ENCODE measurements around the gene GSX1. TPM values are rescaled to one million over a fixed set of nuclear protein-coding genes. Genes with fewer than 3 reads are reported as not detected.

Gene GSX1
- total RNA-seq, 1 donor from 2014 or later: not detected

DNA sequence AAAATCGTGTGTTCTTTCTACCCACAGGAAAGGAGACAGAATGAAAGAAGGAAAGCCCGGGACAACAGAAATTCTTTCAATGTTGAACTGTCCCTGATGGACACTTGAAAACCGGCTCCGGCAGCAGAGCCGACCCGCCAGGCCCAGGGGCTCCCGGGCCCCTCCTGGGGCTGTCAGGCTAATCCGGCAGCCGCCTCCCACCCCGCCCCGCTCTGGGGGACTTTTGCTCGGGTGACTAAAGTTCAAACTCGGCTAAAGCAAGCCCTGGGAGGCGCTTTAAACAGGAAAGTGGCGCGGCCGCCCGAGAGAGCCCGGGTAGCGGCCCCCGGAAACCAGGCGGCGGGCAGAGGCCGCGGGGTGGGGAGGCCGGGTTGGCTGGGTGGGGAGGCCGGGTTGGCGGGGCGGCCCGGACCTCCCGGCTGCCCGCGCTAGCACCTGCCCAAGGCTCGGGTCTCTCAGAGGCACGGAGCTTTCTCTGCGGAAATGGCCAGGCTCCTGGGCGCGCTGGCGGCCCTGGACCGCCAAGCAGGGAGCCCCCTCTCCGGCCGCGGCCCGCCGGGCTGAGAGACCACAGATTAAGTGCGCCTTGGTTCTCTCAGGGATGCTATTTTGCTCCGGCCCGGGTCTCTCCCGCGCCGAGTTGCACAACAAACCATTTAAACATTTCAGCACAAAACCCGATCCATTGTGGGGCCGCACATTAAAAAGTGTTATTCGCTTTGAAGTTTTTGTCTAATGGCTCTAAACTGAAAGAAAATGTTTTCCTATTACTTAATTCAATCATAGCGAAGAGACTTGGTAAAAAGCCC, 2.6 kb upstream of the GSX1 start:
- Histone ChIP-seq H3K9me3 (ENCODE audit: insufficient read depth, low read depth, low read length) (no peaks in the 10 kb centered on the region), H3K27me3 (ENCODE audit: insufficient read depth, low read length) (peaks cover 50% of the 10 kb centered on the region), H3K36me3 (ENCODE audit: insufficient read depth, low read length) (no peaks in the 10 kb centered on the region), H3K79me2 (ENCODE audit: insufficient read depth, low read length) (no peaks in the 10 kb centered on the region), H3K27ac (ENCODE audit: low read depth, low read length) (no peak overlapping the region), H3K4me1 (ENCODE audit: insufficient read depth, low read length) (no peaks in the 10 kb centered on the region), H3K4me2 (ENCODE audit: low read length) (no peak overlapping the region), H3K9ac (ENCODE audit: low read length) (no peak overlapping the region), H3K4me3 (ENCODE audit: insufficient read depth, low read depth, low read length) (no peak overlapping the region), H4K20me1 (ENCODE audit: insufficient read depth, low read length) (no peaks in the 10 kb centered on the region), H2AFZ (ENCODE audit: low read depth, low read length) (no peak overlapping the region)
- H3K9me3 Mint-ChIP-seq (ENCODE audit: unreplicated experiment): peaks cover 24% of the 10 kb centered on the region
- peaks cover 2% of the 10 kb centered on the region for H3K36me3 Mint-ChIP-seq (ENCODE audit: low read depth, unreplicated experiment)
- H3K27me3 Mint-ChIP-seq (ENCODE audit: low read depth, unreplicated experiment): peaks cover 80% of the 10 kb centered on the region
- DNase-seq (ENCODE audit: low read depth) (no peak), FAIRE-seq (no peak)
- H3K4me1 Mint-ChIP-seq (ENCODE audit: low read depth, unreplicated experiment): no peaks in the 10 kb centered on the region
- H3K27ac Mint-ChIP-seq (ENCODE audit: unreplicated experiment): no peak overlapping the region
- H3K4me3 Mint-ChIP-seq (ENCODE audit: unreplicated experiment): no peak overlapping the region
- TF ChIP-seq EZH2 (IDR thresholded peaks at IDR 0.05; ENCODE audit: insufficient read depth, low read length) (peak; percentile 91), CTCF (IDR thresholded peaks at IDR 0.05; ENCODE audit: insufficient read depth, low read depth, low read length) (no peak)

DNA sequence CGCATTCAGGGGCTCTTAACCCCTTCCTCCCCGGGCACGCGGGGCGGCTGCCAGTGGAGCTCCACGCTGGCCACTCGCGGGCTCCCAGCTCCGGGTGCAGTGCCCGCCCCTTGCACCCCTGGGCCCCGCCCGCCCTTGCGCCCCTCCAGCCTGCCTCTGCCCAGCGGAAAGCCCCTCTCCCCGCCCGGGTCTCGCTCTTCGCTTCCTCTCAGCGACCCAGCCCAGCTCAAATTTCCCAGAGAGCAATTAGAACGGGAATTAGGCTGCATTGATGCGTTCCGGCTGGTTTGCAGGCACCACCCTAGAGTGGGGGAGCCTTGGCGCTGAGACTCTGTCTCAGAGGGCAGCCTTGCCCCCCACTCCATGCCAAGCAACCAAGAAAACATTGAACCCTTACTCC, 1.8 kb upstream of the GSX1 start:
- Histone ChIP-seq H3K27me3 (ENCODE audit: insufficient read depth, low read length) (peaks cover 58% of the 10 kb centered on the region), H2AFZ (ENCODE audit: low read depth, low read length) (no peak overlapping the region), H3K4me2 (ENCODE audit: low read length) (peak overlapping the region; percentile 37), H3K36me3 (ENCODE audit: insufficient read depth, low read length) (no peaks in the 10 kb centered on the region), H3K9ac (ENCODE audit: low read length) (no peak overlapping the region), H3K4me3 (ENCODE audit: insufficient read depth, low read depth, low read length) (no peak overlapping the region), H3K9me3 (ENCODE audit: insufficient read depth, low read depth, low read length) (no peaks in the 10 kb centered on the region), H3K79me2 (ENCODE audit: insufficient read depth, low read length) (no peaks in the 10 kb centered on the region), H3K27ac (ENCODE audit: low read depth, low read length) (no peak overlapping the region), H3K4me1 (ENCODE audit: insufficient read depth, low read length) (no peaks in the 10 kb centered on the region), H4K20me1 (ENCODE audit: insufficient read depth, low read length) (no peaks in the 10 kb centered on the region)
- Mint-ChIP-seq H3K4me1 (ENCODE audit: low read depth, unreplicated experiment) (no peaks in the 10 kb centered on the region), H3K4me3 (ENCODE audit: unreplicated experiment) (no peak overlapping the region), H3K9me3 (ENCODE audit: unreplicated experiment) (peaks cover 24% of the 10 kb centered on the region), H3K27ac (ENCODE audit: unreplicated experiment) (no peak overlapping the region), H3K36me3 (ENCODE audit: low read depth, unreplicated experiment) (peaks cover 2% of the 10 kb centered on the region), H3K27me3 (ENCODE audit: low read depth, unreplicated experiment) (peaks cover 80% of the 10 kb centered on the region)
- FAIRE-seq (no peak), DNase-seq (ENCODE audit: low read depth) (no peak)
- TF ChIP-seq EZH2 (IDR thresholded peaks at IDR 0.05; ENCODE audit: insufficient read depth, low read length): no peak
- no peak for TF ChIP-seq CTCF (IDR thresholded peaks at IDR 0.05; ENCODE audit: insufficient read depth, low read depth, low read length)
